Measurements from ENCODE around the gene ARFIP2.

DNA sequence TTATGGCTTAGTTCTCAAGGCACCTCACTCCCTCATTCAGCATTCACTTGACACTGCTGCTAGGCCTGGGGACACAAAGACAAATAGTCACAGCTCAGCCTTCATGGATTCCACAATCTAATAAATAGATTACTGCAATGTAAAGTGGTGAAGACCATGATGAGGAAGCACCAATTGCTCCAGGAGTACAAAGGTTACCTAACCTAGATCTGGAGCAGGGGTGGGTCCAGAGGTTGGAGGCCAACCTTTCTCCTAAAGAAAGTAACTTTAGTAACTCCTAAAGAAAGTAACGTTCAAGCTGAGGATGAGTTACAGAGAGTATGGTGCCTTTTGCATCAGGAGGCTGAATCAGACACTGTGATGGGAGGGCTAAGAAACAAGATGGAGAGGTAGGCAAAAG lies 11.5 kb downstream of the ARFIP2 start:
- TF ChIP-seq EZH2 (IDR thresholded peaks at IDR 0.05; ENCODE audit: low read depth, low read length, severe bottlenecking) (no peak), ZNF274 (IDR thresholded peaks at IDR 0.05; ENCODE audit: borderline replicate concordance, extremely low read depth, low read length) (no peak), CEBPB (IDR thresholded peaks at IDR 0.05; ENCODE audit: low read depth, low read length) (no peak), BCL11A (IDR thresholded peaks at IDR 0.05; ENCODE audit: low read depth in 2 of 2, low read length in 2 of 2) (no peak), RAD21 (IDR thresholded peaks at IDR 0.05 in 1 of 2, conservative IDR thresholded peaks at IDR 0.05 in 1 of 2; ENCODE audit: low read depth in 2 of 2, low read length in 2 of 2) (no peak), JUND (IDR thresholded peaks at IDR 0.05; ENCODE audit: low read length) (no peak), POLR2A (IDR thresholded peaks at IDR 0.05; ENCODE audit: control extremely low read depth in 1 of 2, low read depth in 2 of 2, low read length in 2 of 2) (no peak), ASH2L (IDR thresholded peaks at IDR 0.05; ENCODE audit: low read length) (no peak)
- TF ChIP-seq, protein P1, sequence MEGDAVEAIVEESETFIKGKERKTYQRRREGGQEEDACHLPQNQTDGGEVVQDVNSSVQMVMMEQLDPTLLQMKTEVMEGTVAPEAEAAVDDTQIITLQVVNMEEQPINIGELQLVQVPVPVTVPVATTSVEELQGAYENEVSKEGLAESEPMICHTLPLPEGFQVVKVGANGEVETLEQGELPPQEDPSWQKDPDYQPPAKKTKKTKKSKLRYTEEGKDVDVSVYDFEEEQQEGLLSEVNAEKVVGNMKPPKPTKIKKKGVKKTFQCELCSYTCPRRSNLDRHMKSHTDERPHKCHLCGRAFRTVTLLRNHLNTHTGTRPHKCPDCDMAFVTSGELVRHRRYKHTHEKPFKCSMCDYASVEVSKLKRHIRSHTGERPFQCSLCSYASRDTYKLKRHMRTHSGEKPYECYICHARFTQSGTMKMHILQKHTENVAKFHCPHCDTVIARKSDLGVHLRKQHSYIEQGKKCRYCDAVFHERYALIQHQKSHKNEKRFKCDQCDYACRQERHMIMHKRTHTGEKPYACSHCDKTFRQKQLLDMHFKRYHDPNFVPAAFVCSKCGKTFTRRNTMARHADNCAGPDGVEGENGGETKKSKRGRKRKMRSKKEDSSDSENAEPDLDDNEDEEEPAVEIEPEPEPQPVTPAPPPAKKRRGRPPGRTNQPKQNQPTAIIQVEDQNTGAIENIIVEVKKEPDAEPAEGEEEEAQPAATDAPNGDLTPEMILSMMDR (IDR thresholded peaks at IDR 0.05; ENCODE audit: control extremely low read depth in 1 of 3, insufficient read depth in 1 of 3, low read depth in 1 of 3, low read length in 3 of 3) = no peak
